HUES64 (cell line): ENCODE data around the gene MYH13. TPM values are rescaled to one million over a fixed set of nuclear protein-coding genes. Genes with fewer than 3 reads are reported as not detected.

ENCODE experiments used
- H3K27ac ChIP-seq: 2 replicates; pipeline ENCODE4 v1.7.0; 2013; ENCODE audit warnings: low read depth, low read length, inconsistent platforms
- H3K27me3 ChIP-seq: 2 replicates; pipeline ENCODE4 v1.6.1; 2013; ENCODE audit warnings: mild to moderate bottlenecking, low read length; ENCODE audit not compliant: insufficient read depth
- H3K36me3 ChIP-seq: 2 replicates; pipeline ENCODE4 v1.6.1; 2013; ENCODE audit warnings: mild to moderate bottlenecking, low read length; ENCODE audit not compliant: insufficient read depth
- H3K4me1 ChIP-seq: 2 replicates; pipeline ENCODE4 v1.6.1; 2013; ENCODE audit warnings: mild to moderate bottlenecking, low read length, moderate library complexity; ENCODE audit not compliant: insufficient read depth
- H3K4me3 ChIP-seq: 2 replicates; pipeline ENCODE4 v1.5.1; 2013; ENCODE audit warnings: mild to moderate bottlenecking, low read length, moderate library complexity
- H3K9ac ChIP-seq: 2 replicates; pipeline ENCODE4 v1.6.1; 2013; ENCODE audit warnings: mild to moderate bottlenecking, low read depth, low read length
- H3K9me3 ChIP-seq: 2 replicates; pipeline ENCODE4 v1.6.1; 2013; ENCODE audit warnings: low read depth, low read length; ENCODE audit not compliant: insufficient read depth
- WGBS: fragments of 150-250, 120-280 bp; methylation state at CpG from one replicate; pipeline ENCODE4 v1.1.7; 2013; ENCODE audit warnings: missing lambda C conversion rate; 5-methylcytosine and 5-hydroxymethylcytosine counted together
- polyA plus RNA-seq, 2 experiments: library from polyadenylated mRNA; stranded (reverse); fragments of 50-300 nt; gene quantifications; one replicate each; pipeline ENCODE4 v1.2.3, GENCODE V29; 2013

The MYH13 gene
- not detected for polyA plus RNA-seq (2013, experiment 1 of 2)
- not detected for polyA plus RNA-seq (2013, experiment 2 of 2)

DNA sequence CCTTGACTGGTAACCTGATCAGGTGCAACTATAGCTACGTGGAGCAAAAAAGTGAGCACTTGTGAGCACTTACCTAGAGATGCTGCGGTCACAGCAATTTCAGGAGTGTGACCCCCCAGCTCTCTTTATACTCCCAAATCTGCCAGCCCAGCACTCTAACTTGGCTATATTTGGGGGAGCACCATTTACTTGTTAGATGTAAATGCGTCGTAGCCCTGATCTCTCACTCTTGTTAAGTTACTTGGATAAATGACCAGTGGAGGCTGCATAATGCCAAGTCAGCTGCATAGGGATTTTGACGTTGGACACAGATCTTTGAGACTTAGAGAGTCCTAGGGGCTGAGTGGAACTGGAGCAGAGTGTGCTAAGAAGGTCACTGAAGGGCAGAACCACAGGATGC lies at the start of gene MYH13:
Gene MYH13 (minus strand): TSS at position 101 of the 400 bp plus-strand sequence. CDS start 8,476 bp downstream, outside the sequence.
- Histone ChIP-seq H3K9ac (no peak within 1 kb of the TSS), H3K4me3 (no peak within 1 kb of the TSS), H3K4me1 (no peaks in the 10 kb centered on the region), H3K36me3 (no peaks in the 10 kb centered on the region), H3K9me3 (no peaks in the 10 kb centered on the region), H3K27ac (no peak within 1 kb of the TSS), H3K27me3 (no peaks in the 10 kb centered on the region)
- 91% methylated on average over 5 of the region's 5 CpGs for WGBS

DNA sequence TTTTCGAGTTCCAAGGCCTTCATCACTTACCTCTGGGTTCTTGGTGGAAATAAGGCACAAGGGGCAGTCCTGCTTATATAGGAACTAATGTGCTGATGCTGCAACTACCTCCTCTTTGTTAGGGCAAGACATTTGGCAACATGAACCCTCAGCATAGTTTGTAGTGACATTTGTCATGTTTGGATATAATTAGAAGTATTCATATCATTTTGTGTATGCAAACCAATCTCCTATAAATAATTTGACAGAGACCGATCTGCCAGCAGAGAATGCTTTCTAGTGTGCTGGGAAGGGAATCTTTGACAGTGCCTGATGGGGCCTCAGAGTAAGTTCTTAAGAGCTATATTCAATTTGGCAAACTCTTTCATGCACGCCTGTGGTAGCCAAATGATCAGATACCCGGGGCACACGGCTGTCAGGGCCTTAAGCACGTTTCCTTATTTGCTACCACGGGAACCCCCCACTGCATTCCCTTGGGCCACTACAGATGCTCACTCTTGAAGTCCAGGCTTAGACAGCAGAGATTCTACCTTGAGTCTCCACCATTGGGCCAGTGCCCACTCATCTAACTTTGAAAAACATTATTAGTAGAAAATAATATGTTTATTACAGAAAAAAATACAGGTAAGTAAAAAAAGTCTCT lies 49.2 kb upstream of the MYH13 start, which contains the start of gene MYH8:
Gene MYH8 (minus strand): TSS at position 51 of the 643 bp plus-strand sequence. CDS start 1,723 bp downstream, outside the sequence.
- H3K27ac ChIP-seq = no peak within 1 kb of the TSS
- H3K9me3 ChIP-seq = no peaks in the 10 kb centered on the region
- H3K9ac ChIP-seq = no peak within 1 kb of the TSS
- 93% methylated on average over 7 of the region's 7 CpGs for WGBS
- peaks cover 16% of the 10 kb centered on the region; the same call in 1 of the 2 replicates for H3K4me1 ChIP-seq
- H3K4me3 ChIP-seq = no peak within 1 kb of the TSS
- H3K27me3 ChIP-seq = no peaks in the 10 kb centered on the region
- H3K36me3 ChIP-seq = no peaks in the 10 kb centered on the region

DNA sequence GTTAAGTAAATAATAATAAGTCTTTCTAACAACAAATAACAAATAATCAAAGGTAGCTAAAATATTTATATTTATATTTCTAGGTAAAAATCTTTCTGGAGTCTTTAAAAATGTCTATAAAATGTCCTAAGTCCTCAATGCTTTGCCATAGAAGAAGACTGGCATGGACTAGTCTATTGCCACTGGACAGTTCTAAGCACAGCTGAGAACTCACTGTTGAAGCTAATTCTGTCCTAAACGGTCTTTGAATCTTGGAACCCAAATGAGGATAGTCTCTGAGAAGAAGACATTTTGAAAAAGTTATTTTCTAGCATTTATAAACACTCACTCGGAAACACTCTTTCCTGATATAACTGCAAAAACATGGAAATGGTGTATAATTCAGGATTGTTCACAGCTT lies 48.4 kb upstream of the MYH13 start:
- WGBS = 75% methylated on average over 1 of the region's 2 CpGs
- Histone ChIP-seq H3K9ac (no peak overlapping the region), H3K27me3 (no peaks in the 10 kb centered on the region), H3K36me3 (no peaks in the 10 kb centered on the region), H3K9me3 (no peaks in the 10 kb centered on the region), H3K27ac (no peak overlapping the region), H3K4me3 (no peak overlapping the region), H3K4me1 (peaks cover 16% of the 10 kb centered on the region; the same call in 1 of the 2 replicates)

DNA sequence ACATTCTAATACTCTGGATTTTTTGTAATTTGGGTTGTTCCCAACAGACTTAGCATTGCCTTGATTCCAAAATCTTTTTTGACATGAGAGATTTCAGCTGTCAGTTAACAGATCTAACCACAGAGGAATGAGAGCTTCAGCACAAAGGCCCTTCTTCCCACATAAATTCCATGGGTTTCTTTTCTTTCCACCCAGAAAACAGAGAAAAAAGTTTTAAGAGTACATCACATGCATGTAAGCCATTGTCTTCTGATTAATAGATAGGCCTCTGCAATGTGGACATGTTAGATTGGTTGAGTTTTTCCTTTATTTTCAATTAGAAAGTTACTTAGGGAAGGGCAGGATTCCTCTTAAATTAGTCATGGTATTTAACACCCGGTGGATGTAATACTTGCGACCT lies 48.0 kb upstream of the MYH13 start:
- Histone ChIP-seq H3K4me1 (peaks cover 16% of the 10 kb centered on the region; the same call in 1 of the 2 replicates), H3K9ac (no peak overlapping the region), H3K4me3 (no peak overlapping the region), H3K27me3 (no peaks in the 10 kb centered on the region), H3K36me3 (no peaks in the 10 kb centered on the region), H3K27ac (no peak overlapping the region), H3K9me3 (no peaks in the 10 kb centered on the region)
- WGBS = no CpG with 5 or more reads among the region's 2 CpGs

DNA sequence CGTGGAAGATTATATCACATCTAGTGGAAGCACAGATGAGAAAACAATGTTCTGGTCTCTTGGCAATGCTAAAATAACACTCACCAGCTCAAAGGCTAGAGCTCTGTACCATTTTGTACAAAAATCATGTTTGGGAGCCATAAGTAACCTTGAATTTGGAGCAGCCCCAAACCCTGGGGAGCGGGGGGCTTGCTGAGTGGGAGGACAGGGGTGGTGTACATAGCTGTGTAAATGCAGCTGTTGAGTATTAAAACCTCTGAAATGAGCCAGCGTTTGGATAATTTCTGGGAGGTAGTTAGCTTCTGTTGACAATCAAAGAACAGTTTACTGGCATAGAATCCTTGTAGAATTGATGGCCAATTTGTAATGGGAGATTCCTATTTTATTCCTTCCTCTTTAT lies 44.6 kb upstream of the MYH13 start:
- Histone ChIP-seq H3K4me1 (peaks cover 16% of the 10 kb centered on the region; the same call in 1 of the 2 replicates), H3K4me3 (no peak overlapping the region), H3K27me3 (no peaks in the 10 kb centered on the region), H3K9ac (no peak overlapping the region), H3K27ac (no peak overlapping the region), H3K9me3 (no peaks in the 10 kb centered on the region), H3K36me3 (no peaks in the 10 kb centered on the region)
- 93% methylated on average over 3 of the region's 3 CpGs for WGBS

DNA sequence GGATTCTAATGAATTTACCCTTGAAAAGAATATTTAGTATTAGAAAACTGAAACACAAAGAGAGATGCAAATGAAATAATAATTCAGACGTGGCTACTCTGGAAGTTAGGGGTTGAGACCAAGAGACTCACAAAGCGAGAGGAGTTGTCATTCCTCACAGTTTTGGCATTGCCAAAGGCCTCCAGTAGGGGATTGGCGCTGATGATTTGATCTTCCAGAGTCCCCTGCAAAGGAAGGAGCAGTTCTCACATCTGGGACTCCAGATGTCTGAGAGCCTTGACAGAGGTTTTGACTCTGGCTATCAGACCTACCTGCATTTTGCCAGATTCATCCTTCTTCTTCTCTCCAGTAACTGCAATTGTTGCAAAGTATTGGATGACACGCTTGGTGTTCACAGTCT lies 42.4 kb upstream of the MYH13 start:
- Histone ChIP-seq H3K9ac (no peak overlapping the region), H3K4me1 (peaks cover 16% of the 10 kb centered on the region; the same call in 1 of the 2 replicates), H3K4me3 (no peak overlapping the region), H3K27ac (no peak overlapping the region), H3K36me3 (no peaks in the 10 kb centered on the region), H3K9me3 (no peaks in the 10 kb centered on the region), H3K27me3 (no peaks in the 10 kb centered on the region)
- WGBS = 89% methylated on average over 4 of the region's 4 CpGs

DNA sequence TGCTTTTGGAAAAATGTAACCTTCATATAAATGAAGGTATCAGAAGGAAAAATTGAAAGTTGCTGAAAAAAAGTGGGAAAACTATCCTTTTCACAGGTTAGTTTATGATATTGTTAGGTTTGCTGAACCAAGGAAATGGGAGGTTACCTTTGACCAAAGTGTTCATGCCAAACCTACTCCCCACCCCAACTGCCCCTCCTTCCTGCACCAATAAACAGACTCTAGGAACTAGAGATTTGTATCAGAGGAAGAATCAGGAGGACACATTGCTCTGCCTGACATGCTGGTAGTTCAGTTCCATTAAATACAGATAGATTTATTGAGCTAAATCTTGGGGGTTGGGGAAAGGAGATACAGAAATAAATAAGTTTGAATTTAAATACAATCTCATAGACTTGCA lies 30.8 kb upstream of the MYH13 start:
- Histone ChIP-seq H3K36me3 (no peaks in the 10 kb centered on the region), H3K4me3 (no peak overlapping the region), H3K9ac (no peak overlapping the region), H3K27ac (no peak overlapping the region), H3K9me3 (no peaks in the 10 kb centered on the region), H3K27me3 (no peaks in the 10 kb centered on the region), H3K4me1 (no peaks in the 10 kb centered on the region)

DNA sequence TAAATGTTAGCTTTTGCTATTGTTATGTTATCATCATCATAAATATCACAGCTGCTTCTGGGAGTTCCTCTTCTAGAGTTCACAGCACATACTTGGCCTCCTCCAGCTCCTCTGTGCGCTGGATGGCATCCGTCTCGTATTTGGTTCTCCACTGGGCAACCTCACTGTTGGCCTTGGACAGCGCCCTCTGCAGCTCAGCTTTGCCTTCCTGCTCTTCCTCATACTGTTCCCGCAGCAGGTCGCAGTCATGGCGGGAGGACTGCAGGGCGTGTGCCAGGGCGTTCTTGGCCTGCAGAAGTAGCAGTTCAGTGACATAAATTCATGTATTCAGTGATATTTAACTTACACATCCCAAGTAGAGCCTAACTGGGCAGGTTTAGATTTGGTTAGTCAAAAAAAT lies 25.5 kb upstream of the MYH13 start:
- Histone ChIP-seq H3K27me3 (no peaks in the 10 kb centered on the region), H3K9ac (no peak overlapping the region), H3K27ac (no peak overlapping the region), H3K36me3 (no peaks in the 10 kb centered on the region), H3K9me3 (no peaks in the 10 kb centered on the region), H3K4me1 (no peaks in the 10 kb centered on the region), H3K4me3 (no peak overlapping the region)
- 91% methylated on average over 8 of the region's 9 CpGs for WGBS

DNA sequence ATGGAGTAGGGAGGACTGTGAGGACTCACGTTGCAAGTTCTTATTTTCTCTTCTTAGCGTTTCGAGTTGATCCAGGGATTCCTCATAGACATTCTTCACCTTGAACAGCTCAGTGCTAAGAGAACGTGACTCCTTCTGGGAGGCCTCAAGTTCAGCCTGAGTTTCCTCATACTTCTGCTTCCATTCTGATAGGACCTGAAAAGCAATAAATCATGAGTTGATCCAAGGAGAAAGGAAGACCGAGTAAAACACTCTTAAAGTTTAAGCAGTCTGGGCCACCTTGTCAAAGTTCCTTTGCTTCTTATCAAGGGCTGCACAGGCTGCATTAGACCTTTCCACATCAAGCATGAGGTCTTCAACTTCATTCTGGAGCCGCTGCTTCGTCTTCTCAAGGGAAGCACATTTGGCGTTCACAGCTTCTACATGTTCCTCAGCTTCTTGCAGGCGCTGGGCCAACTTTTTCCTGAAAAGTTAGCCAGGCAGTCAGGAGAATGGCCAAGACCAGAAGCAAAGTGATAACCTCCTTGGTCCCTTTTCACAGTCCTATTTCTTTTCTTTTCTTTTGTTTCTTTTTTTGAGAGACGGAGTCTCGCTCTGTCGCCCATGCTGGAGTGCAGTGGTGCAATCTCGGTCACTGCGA lies 23.8 kb upstream of the MYH13 start:
- H3K4me3 ChIP-seq = no peak overlapping the region
- H3K27me3 ChIP-seq = no peaks in the 10 kb centered on the region
- H3K27ac ChIP-seq = no peak overlapping the region
- H3K9me3 ChIP-seq = no peaks in the 10 kb centered on the region
- H3K9ac ChIP-seq = no peak overlapping the region
- H3K4me1 ChIP-seq = no peaks in the 10 kb centered on the region
- WGBS = 93% methylated on average over 14 of the region's 14 CpGs
- H3K36me3 ChIP-seq = no peaks in the 10 kb centered on the region

DNA sequence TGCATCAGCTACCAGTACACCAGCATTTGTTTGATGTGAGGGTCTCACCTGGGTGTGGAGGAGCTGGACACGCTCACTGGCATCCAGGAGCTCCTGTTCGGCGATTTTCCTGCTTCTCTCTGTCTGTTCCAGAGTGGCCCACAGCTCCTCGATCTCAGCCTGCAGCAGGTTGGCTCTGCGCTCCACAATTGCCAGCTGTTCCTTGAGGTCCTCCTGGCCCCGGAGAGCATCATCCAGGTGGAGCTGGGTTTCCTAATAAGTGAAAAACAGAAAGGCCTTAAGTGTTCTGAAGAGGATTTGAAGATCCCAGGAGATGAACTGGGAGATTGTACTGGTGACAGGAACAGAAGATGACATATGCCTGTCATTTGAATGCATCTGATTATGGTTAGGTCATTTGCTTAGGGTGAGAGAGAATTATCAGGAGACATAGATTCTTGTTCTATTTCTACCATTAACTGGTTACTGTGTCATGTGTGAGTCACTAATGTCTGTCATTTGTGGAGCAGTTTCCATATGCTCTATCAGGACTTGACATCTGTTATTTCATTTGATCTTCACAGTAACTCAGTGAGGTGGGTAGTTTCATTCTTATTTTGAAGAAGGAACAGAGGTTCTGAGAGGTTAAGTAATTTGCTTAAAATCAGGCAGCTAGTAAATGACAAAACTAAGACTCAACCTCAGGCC lies 21.5 kb upstream of the MYH13 start:
- Histone ChIP-seq H3K9ac (no peak overlapping the region), H3K4me3 (no peak overlapping the region), H3K27me3 (no peaks in the 10 kb centered on the region), H3K27ac (no peak overlapping the region), H3K4me1 (no peaks in the 10 kb centered on the region), H3K9me3 (no peaks in the 10 kb centered on the region), H3K36me3 (no peaks in the 10 kb centered on the region)
- WGBS = 96% methylated on average over 6 of the region's 6 CpGs

DNA sequence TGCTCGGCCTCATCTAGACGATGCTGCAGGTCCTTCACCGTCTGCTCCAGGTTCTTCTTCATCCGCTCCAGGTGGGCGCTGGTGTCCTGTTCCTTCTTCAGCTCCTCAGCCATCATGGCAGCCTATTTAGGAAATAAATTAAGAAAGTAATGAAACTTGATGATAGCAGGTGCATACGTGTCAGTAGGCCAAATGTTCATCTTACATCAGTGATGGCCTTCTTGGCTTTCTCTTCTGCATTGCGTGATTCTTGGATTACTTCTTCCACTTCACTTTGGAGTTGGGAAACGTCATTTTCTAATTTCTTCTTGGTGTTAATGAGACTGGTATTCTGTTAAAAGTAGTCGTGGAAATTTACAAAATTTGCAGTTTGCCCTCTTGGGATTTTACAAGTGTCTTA lies 20.1 kb upstream of the MYH13 start:
- Histone ChIP-seq H3K36me3 (no peaks in the 10 kb centered on the region), H3K4me3 (no peak overlapping the region), H3K4me1 (no peaks in the 10 kb centered on the region), H3K9me3 (no peaks in the 10 kb centered on the region), H3K9ac (no peak overlapping the region), H3K27me3 (no peaks in the 10 kb centered on the region), H3K27ac (no peak overlapping the region)
- 92% methylated on average over 9 of the region's 9 CpGs for WGBS
